Karpas-422 (cell line): ENCODE results near the gene FKBP3. TPM values are rescaled to one million over a fixed set of nuclear protein-coding genes. Genes with fewer than 3 reads are reported as not detected.
A peak's percentile ranks its signal among the peaks of the same experiment; 100 is the strongest.
"Not testable (repeated sequence)": the region's sequence is repeated elsewhere in the genome, so short reads cannot be mapped to it uniquely, and the experiment has no call there.

Source experiments
- DNase-seq: peaks from one replicate; pipeline ENCODE4 v3.0.0-alpha.2; 2015
- H2AFZ ChIP-seq: fragments of 200-600 bp; sonication (generic); 2 replicates; pipeline ENCODE4 v1.6.1; 2014; ENCODE audit warnings: antibody characterized with exemption, low read length, mixed read lengths
- H3K27ac ChIP-seq: fragments of 200-600 bp; sonication (generic); 2 replicates; pipeline ENCODE4 v1.5.1; 2014; ENCODE audit warnings: mild to moderate bottlenecking, low read length, moderate library complexity
- H3K27me3 ChIP-seq: fragments of 200-600 bp; sonication (generic); 2 replicates; pipeline ENCODE4 v1.6.1; 2014; ENCODE audit warnings: low read length, mixed read lengths
- H3K36me3 ChIP-seq: fragments of 200-600 bp; sonication (generic); 2 replicates; pipeline ENCODE4 v1.6.1; 2014; ENCODE audit warnings: low read length, mixed read lengths; ENCODE audit not compliant: insufficient read depth
- H3K4me1 ChIP-seq: fragments of 200-600 bp; sonication (generic); 2 replicates; pipeline ENCODE4 v1.6.1; 2014; ENCODE audit warnings: mild to moderate bottlenecking, low read length, mixed read lengths
- H3K4me2 ChIP-seq: fragments of 200-600 bp; sonication (generic); 2 replicates; pipeline ENCODE4 v1.6.1; 2014; ENCODE audit warnings: low read length, low read depth, mild to moderate bottlenecking; ENCODE audit not compliant: poor library complexity, severe bottlenecking
- H3K4me3 ChIP-seq: fragments of 200-600 bp; sonication (generic); 2 replicates; pipeline ENCODE4 v1.5.1; 2014; ENCODE audit warnings: mild to moderate bottlenecking, antibody characterized with exemption, low read length, mixed read lengths
- H3K79me2 ChIP-seq: fragments of 200-600 bp; sonication (generic); 2 replicates; pipeline ENCODE4 v1.6.1; 2014; ENCODE audit warnings: mild to moderate bottlenecking, low read length, mixed read lengths
- H3K9ac ChIP-seq: fragments of 200-600 bp; sonication (generic); 2 replicates; pipeline ENCODE4 v1.6.0; 2014; ENCODE audit warnings: low read length
- H3K9me2 ChIP-seq: fragments of 200-600 bp; sonication (generic), shearing (Covaris generic); replicated peaks from 2 replicates; pipeline ENCODE4 v1.6.0; 2014; ENCODE audit warnings: mild to moderate bottlenecking, low read length, moderate library complexity; ENCODE audit not compliant: insufficient read depth
- H3K9me3 ChIP-seq: fragments of 300-700, 200-600 bp; sonication (generic); 2 replicates; pipeline ENCODE4 v1.6.1; 2014; ENCODE audit warnings: low read length, mixed read lengths
- H4K20me1 ChIP-seq: fragments of 200-600 bp; sonication (generic); 2 replicates; pipeline ENCODE4 v1.6.1; 2014; ENCODE audit warnings: mild to moderate bottlenecking, antibody characterized with exemption, low read length, low read depth; ENCODE audit not compliant: insufficient read depth
- total RNA-seq: library from RNA; depleted of rRNA; stranded (reverse); fragments of >200 nt; shearing (Covaris generic); gene quantifications from 2 replicates; pipeline ENCODE4 v1.2.3, GENCODE V29; 2014; ENCODE audit warnings: low replicate concordance

Gene FKBP3
- total RNA-seq, 1 experiment from 2014 or later: 89.8 TPM

- no peak overlapping the region for H3K4me2 ChIP-seq
- no peaks in the 10 kb centered on the region for H3K9me2 ChIP-seq
- H3K36me3 ChIP-seq: peaks cover 25% of the 10 kb centered on the region
- DNase-seq: no peak
- H3K9ac ChIP-seq: no peak overlapping the region
- H3K4me1 ChIP-seq: peaks cover 31% of the 10 kb centered on the region
- H3K27ac ChIP-seq: no peak overlapping the region
- no peaks in the 10 kb centered on the region for H4K20me1 ChIP-seq
- no peaks in the 10 kb centered on the region for H3K27me3 ChIP-seq
- no peak overlapping the region for H3K4me3 ChIP-seq
- peaks cover 89% of the 10 kb centered on the region for H3K79me2 ChIP-seq
- H3K9me3 ChIP-seq: no peaks in the 10 kb centered on the region
- H2AFZ ChIP-seq: no peak overlapping the region
Measured at GRCh38 chr14:45145214-45145613, 10.9 kb upstream of the FKBP3 start.

GRCh38 chr14:45144658-45145057, 10.4 kb upstream of the FKBP3 start:
- Histone ChIP-seq H3K4me1 (peaks cover 37% of the 10 kb centered on the region), H3K27ac (peak overlapping the region; percentile 7; the same call in 1 of the 2 replicates), H3K9ac (0 out of 2 replicates have a peak overlapping the region, but pooled peaks have one; percentile 1), H3K27me3 (no peaks in the 10 kb centered on the region), H4K20me1 (no peaks in the 10 kb centered on the region), H3K9me2 (no peaks in the 10 kb centered on the region), H3K36me3 (peaks cover 21% of the 10 kb centered on the region), H3K4me2 (no peak overlapping the region), H2AFZ (no peak overlapping the region), H3K9me3 (no peaks in the 10 kb centered on the region), H3K4me3 (no peak overlapping the region), H3K79me2 (peaks cover 90% of the 10 kb centered on the region)
- DNase-seq: no peak

GRCh38 chr14:45142083-45142482, 7.8 kb upstream of the FKBP3 start:
- H3K9ac ChIP-seq: peak overlapping the region; percentile 42
- peak; percentile 87 for DNase-seq
- peak overlapping the region; percentile 39 for H3K4me3 ChIP-seq
- not testable (repeated sequence) for H2AFZ ChIP-seq, H3K27me3 ChIP-seq, H4K20me1 ChIP-seq, H3K9me3 ChIP-seq, H3K9me2 ChIP-seq
- peak overlapping the region; percentile 68 for H3K27ac ChIP-seq
- peaks cover 11% of the 10 kb centered on the region; the same call in 1 of the 2 replicates for H3K36me3 ChIP-seq
- peaks cover 94% of the 10 kb centered on the region for H3K79me2 ChIP-seq
- H3K4me2 ChIP-seq: peak overlapping the region; percentile 69
- H3K4me1 ChIP-seq: peaks cover 58% of the 10 kb centered on the region

GRCh38 chr14:45140661-45141187, 6.4 kb upstream of the FKBP3 start:
- Histone ChIP-seq H3K4me1 (peaks cover 58% of the 10 kb centered on the region), H4K20me1 (no peaks in the 10 kb centered on the region; the same call in 1 of the 2 replicates), H3K27me3 (no peaks in the 10 kb centered on the region), H3K9me2 (no peaks in the 10 kb centered on the region), H2AFZ (no peak overlapping the region), H3K36me3 (peaks cover 11% of the 10 kb centered on the region; the same call in 1 of the 2 replicates), H3K9me3 (no peaks in the 10 kb centered on the region), H3K79me2 (peaks cover 96% of the 10 kb centered on the region), H3K9ac (no peak overlapping the region), H3K4me3 (no peak overlapping the region), H3K4me2 (peak overlapping the region; percentile 96), H3K27ac (no peak overlapping the region; the same call in 1 of the 2 replicates)
- no peak for DNase-seq

- Histone ChIP-seq H3K36me3 (peaks cover 9% of the 10 kb centered on the region; the same call in 1 of the 2 replicates), H3K79me2 (peaks cover 82% of the 10 kb centered on the region), H3K9ac (peak overlapping the region; percentile 83), H3K9me3 (no peaks in the 10 kb centered on the region), H4K20me1 (no peaks in the 10 kb centered on the region; the same call in 1 of the 2 replicates), H2AFZ (no peak overlapping the region), H3K27ac (peak overlapping the region; percentile 91), H3K9me2 (no peaks in the 10 kb centered on the region), H3K4me3 (peak overlapping the region; percentile 95), H3K4me1 (peaks cover 60% of the 10 kb centered on the region), H3K4me2 (peak overlapping the region; percentile 96), H3K27me3 (no peaks in the 10 kb centered on the region)
- DNase-seq: no peak
Measured at GRCh38 chr14:45136399-45136798, 2.1 kb upstream of the FKBP3 start.

GRCh38 chr14:45135659-45136395, 1.5 kb upstream of the FKBP3 start, which contains the start of gene FANCM:
Gene FANCM, plus strand, starts transcription at chr14:45135930. Its CDS starts 102 bp downstream, at chr14:45136032.
- H3K9me2 ChIP-seq: no peaks in the 10 kb centered on the region
- no peaks in the 10 kb centered on the region for H3K27me3 ChIP-seq
- no peaks in the 10 kb centered on the region; the same call in 1 of the 2 replicates for H4K20me1 ChIP-seq
- peak within 1 kb of the TSS; percentile 96 for H3K4me2 ChIP-seq
- peak within 1 kb of the TSS; percentile 95 for H3K4me3 ChIP-seq
- H3K9me3 ChIP-seq: no peaks in the 10 kb centered on the region
- DNase-seq: peak; percentile 100
- H3K79me2 ChIP-seq: peaks cover 84% of the 10 kb centered on the region
- peak within 1 kb of the TSS; percentile 91 for H3K27ac ChIP-seq
- H2AFZ ChIP-seq: peak within 1 kb of the TSS; percentile 53
- peaks cover 9% of the 10 kb centered on the region; the same call in 1 of the 2 replicates for H3K36me3 ChIP-seq
- H3K4me1 ChIP-seq: peaks cover 63% of the 10 kb centered on the region
- peak within 1 kb of the TSS; percentile 83 for H3K9ac ChIP-seq

DNA sequence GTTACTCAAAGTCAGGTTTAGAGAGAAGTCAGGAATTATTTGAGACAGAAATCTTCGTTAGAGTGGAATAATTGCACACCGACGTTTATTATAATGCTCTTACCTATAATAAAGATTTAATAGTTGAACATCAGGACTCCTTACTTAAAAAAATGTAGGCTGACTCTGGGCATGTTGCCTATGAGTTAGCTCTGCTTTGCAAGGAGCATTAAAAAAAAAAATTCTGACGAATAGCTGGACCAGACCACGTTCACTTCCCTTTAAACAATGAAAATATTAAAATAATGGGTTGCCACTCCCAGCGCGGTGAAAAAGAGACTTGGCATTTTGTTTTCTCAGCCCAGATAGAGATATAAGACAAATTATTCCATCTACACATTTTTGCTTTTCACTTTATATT, 875 bp upstream of the FKBP3 start:
- H3K9me3 ChIP-seq: no peaks in the 10 kb centered on the region

GRCh38 chr14:45133683-45134050, 614 bp downstream of the FKBP3 start:
- Histone ChIP-seq H3K4me3 (peak overlapping the region; percentile 95), H3K4me2 (peak overlapping the region; percentile 96), H3K9me3 (no peaks in the 10 kb centered on the region), H2AFZ (peak overlapping the region; percentile 73), H3K79me2 (peaks cover 84% of the 10 kb centered on the region), H3K36me3 (peaks cover 18% of the 10 kb centered on the region), H3K9me2 (no peaks in the 10 kb centered on the region), H3K9ac (peak overlapping the region; percentile 93), H4K20me1 (no peaks in the 10 kb centered on the region; the same call in 1 of the 2 replicates), H3K4me1 (peaks cover 61% of the 10 kb centered on the region), H3K27me3 (no peaks in the 10 kb centered on the region), H3K27ac (peak overlapping the region; percentile 66)
- DNase-seq: no peak

More for the DNA sequence above, 875 bp upstream of the FKBP3 start:
- no peaks in the 10 kb centered on the region for H3K9me2 ChIP-seq
- H3K4me1 ChIP-seq: peaks cover 64% of the 10 kb centered on the region
- peak overlapping the region; percentile 96 for H3K4me2 ChIP-seq
- peaks cover 84% of the 10 kb centered on the region for H3K79me2 ChIP-seq
- H4K20me1 ChIP-seq: no peaks in the 10 kb centered on the region; the same call in 1 of the 2 replicates
- peak; percentile 82 for DNase-seq
- H3K9ac ChIP-seq: peak overlapping the region; percentile 83
- peak overlapping the region; percentile 53 for H2AFZ ChIP-seq
- H3K36me3 ChIP-seq: peaks cover 5% of the 10 kb centered on the region; the same call in 1 of the 2 replicates
- H3K27me3 ChIP-seq: no peaks in the 10 kb centered on the region
- peak overlapping the region; percentile 91 for H3K27ac ChIP-seq
- H3K4me3 ChIP-seq: peak overlapping the region; percentile 95
